ENCODE data around the gene ZDHHC5. TPM values are rescaled to one million over a fixed set of nuclear protein-coding genes. Genes with fewer than 3 reads are reported as not detected.

Gene ZDHHC5
- total RNA-seq, 1 experiment from 2014 or later, result 65.2 TPM

DNA sequence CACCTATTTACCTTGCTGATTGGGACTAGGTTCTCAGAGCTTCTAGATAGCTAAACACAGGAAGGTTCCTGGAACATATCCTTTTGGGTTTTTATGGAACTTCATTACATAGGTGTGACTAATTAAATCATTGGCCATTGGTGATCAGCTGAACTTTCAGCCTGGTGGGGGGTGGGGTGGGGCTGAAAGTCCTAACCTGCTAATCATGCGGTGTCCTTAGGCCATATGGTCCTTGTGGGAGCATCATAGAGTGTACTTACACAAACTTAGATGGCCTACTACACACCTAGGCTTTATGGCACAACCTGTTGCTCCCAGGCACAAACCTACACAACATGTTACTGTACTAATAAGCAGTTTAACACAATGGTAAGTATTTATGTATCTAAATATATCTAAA, 64.7 kb downstream of the ZDHHC5 start:
- Mint-ChIP-seq H3K27me3 (ENCODE audit: low read depth) (no peaks in the 10 kb centered on the region), H3K4me3 (no peak overlapping the region), H3K4me1 (peaks cover 28% of the 10 kb centered on the region in 2 experiments), H3K9me3 (no peaks in the 10 kb centered on the region), H3K27ac (no peak overlapping the region), H3K36me3 (ENCODE audit: insufficient read depth in 1 of 3, low read depth in 3 of 3) (peaks cover 9 to 17% (median 15%) of the 10 kb centered on the region in 3 experiments; a peak in 6 of 7 replicates)
- no CpG with 5 or more reads among the region's 1 CpG for WGBS (ENCODE audit: extremely low coverage, insufficient read length, low lambda C conversion rate)
- H3K79me1 ChIP-seq (ENCODE audit: insufficient read depth, low read depth, low read length, poor library complexity, severe bottlenecking), result peaks cover 3% of the 10 kb centered on the region
- DNase-seq, result no peak
- H3K4me1 ChIP-seq (ENCODE audit: insufficient read depth, low read length), result no peaks in the 10 kb centered on the region; the same call in 1 of the 2 replicates
- H4K8ac ChIP-seq (replicated peaks; ENCODE audit: insufficient read length, low read depth, low read length), result no peak overlapping the region
- no peak overlapping the region for H3K4ac ChIP-seq (ENCODE audit: low read depth, low read length)
- H3K56ac ChIP-seq (ENCODE audit: insufficient read length, low read depth, low read length), result no peak overlapping the region
- H3T11ph ChIP-seq (ENCODE audit: low read length), result no peak overlapping the region
- H3K27me3 ChIP-seq (ENCODE audit: insufficient read depth, low read length), result no peaks in the 10 kb centered on the region
- H4K20me1 ChIP-seq (ENCODE audit: control insufficient read depth, insufficient read depth, insufficient read length), result no peaks in the 10 kb centered on the region
- no peak overlapping the region for H4K91ac ChIP-seq (ENCODE audit: insufficient read length, low read depth, low read length)
- H3K79me2 ChIP-seq (ENCODE audit: insufficient read depth, low read length), result peaks cover 2% of the 10 kb centered on the region; the same call in 1 of the 2 replicates
- no peak overlapping the region for H3K14ac ChIP-seq (ENCODE audit: insufficient read depth, low read length)
- H3K23ac ChIP-seq (ENCODE audit: insufficient read length, low read depth, low read length), result no peak overlapping the region
- H2BK12ac ChIP-seq (ENCODE audit: insufficient read length, low read depth, low read length), result no peak overlapping the region
- H3K9me3 ChIP-seq (ENCODE audit: control insufficient read depth, low read depth, low read length), result no peaks in the 10 kb centered on the region
- H2BK20ac ChIP-seq (ENCODE audit: low read depth, low read length, poor library complexity, severe bottlenecking), result no peak overlapping the region
- no peaks in the 10 kb centered on the region for H3K23me2 ChIP-seq (ENCODE audit: insufficient read length, low read depth, low read length, poor library complexity, severe bottlenecking)
- H2AFZ ChIP-seq (ENCODE audit: low read length), result no peak overlapping the region
- no peak overlapping the region for H2BK120ac ChIP-seq (ENCODE audit: low read depth, low read length, poor library complexity, severe bottlenecking)
- H4K5ac ChIP-seq (ENCODE audit: insufficient read length, low read depth, low read length), result no peak overlapping the region
- H2BK5ac ChIP-seq (ENCODE audit: insufficient read length, low read length), result no peak overlapping the region
- H3K18ac ChIP-seq (ENCODE audit: insufficient read length, low read depth, low read length), result no peak overlapping the region
- H3K27ac ChIP-seq (ENCODE audit: insufficient read length, low read depth, low read length), result no peak overlapping the region
- no peak overlapping the region for H3K9ac ChIP-seq (ENCODE audit: extremely low read depth, insufficient read length, low read length)
- no peak overlapping the region for H3K4me2 ChIP-seq (ENCODE audit: insufficient read depth, insufficient read length, low read length)
- no peak for TF ChIP-seq CTCF (conservative IDR thresholded peaks at IDR 0.05)
- H2BK15ac ChIP-seq (ENCODE audit: low read depth, low read length), result no peak overlapping the region
- H2AK5ac ChIP-seq (ENCODE audit: insufficient read length, low read length), result no peak overlapping the region

All from H9 (cell line).